GM21390 (cell line): ENCODE results near the gene CBFA2T2.
"Not testable (repeated sequence)": the region's sequence is repeated elsewhere in the genome, so short reads cannot be mapped to it uniquely, and the experiment has no call there.

Experiments
- ATAC-seq: cut with Tn5 transposase; IDR thresholded peaks from one replicate; pipeline ENCODE4 v1.9.1; 2021; ENCODE audit not compliant: unreplicated experiment

CBFA2T2 gene

GRCh38 chr20:33545763-33546162 lies 55.9 kb downstream of the CBFA2T2 start:
- no peak for ATAC-seq

- ATAC-seq = no peak
These were observed 59.5 kb downstream of the CBFA2T2 start for GRCh38 chr20:33549229-33549999.

- no peak for ATAC-seq
These were observed 61.9 kb downstream of the CBFA2T2 start for GRCh38 chr20:33551778-33552177.

- no peak for ATAC-seq
These were observed 62.6 kb downstream of the CBFA2T2 start for GRCh38 chr20:33552519-33552918.

- ATAC-seq = no peak
These were observed 63.6 kb downstream of the CBFA2T2 start for GRCh38 chr20:33553516-33553915.

- peak; percentile 91 for ATAC-seq
These were observed 65.1 kb downstream of the CBFA2T2 start for GRCh38 chr20:33554914-33555420.

GRCh38 chr20:33555755-33556154 lies 65.9 kb downstream of the CBFA2T2 start:
- ATAC-seq = no peak

GRCh38 chr20:33556246-33556645 lies 66.3 kb downstream of the CBFA2T2 start:
- ATAC-seq = no peak

- ATAC-seq = no peak
These were observed 68.7 kb downstream of the CBFA2T2 start for GRCh38 chr20:33558348-33559144.

- ATAC-seq = no peak
These were observed 69.3 kb downstream of the CBFA2T2 start for GRCh38 chr20:33559212-33559611.

- no peak for ATAC-seq
These were observed 70.1 kb downstream of the CBFA2T2 start for GRCh38 chr20:33560026-33560425.

GRCh38 chr20:33561053-33561452 lies 71.2 kb downstream of the CBFA2T2 start:
- ATAC-seq = not testable (repeated sequence)

GRCh38 chr20:33561692-33562601 lies 72.1 kb downstream of the CBFA2T2 start:
- no peak for ATAC-seq

GRCh38 chr20:33563788-33564187 lies 73.9 kb downstream of the CBFA2T2 start:
- ATAC-seq = no peak

- no peak for ATAC-seq
These were observed 77.1 kb downstream of the CBFA2T2 start for GRCh38 chr20:33566781-33567603.

GRCh38 chr20:33567949-33568348 lies 78.1 kb downstream of the CBFA2T2 start:
- ATAC-seq = no peak

- ATAC-seq = no peak
These were observed 78.5 kb downstream of the CBFA2T2 start for GRCh38 chr20:33568378-33568777.

- ATAC-seq = no peak
These were observed 79.2 kb downstream of the CBFA2T2 start for GRCh38 chr20:33568868-33569801.

GRCh38 chr20:33569802-33570391 lies 80.0 kb downstream of the CBFA2T2 start:
- ATAC-seq = no peak
